HT-29 (cell line): ENCODE data around the gene GAS2L1. TPM values are rescaled to one million over a fixed set of nuclear protein-coding genes. Genes with fewer than 3 reads are reported as not detected.
A peak's percentile ranks its signal among the peaks of the same experiment; 100 is the strongest.

ENCODE experiments used
- DNase-seq: peaks from one replicate; pipeline ENCODE4 v3.0.0-alpha.2; 2015; ENCODE audit warnings: low spot score
- total RNA-seq: library from RNA; depleted of rRNA; stranded (reverse); fragments of >200 nt; shearing (Covaris generic); gene quantifications from 2 replicates; pipeline ENCODE4 v1.2.3, GENCODE V29; 2014

The GAS2L1 gene
- total RNA-seq, 1 experiment from 2014 or later, result 23.7 TPM

DNA sequence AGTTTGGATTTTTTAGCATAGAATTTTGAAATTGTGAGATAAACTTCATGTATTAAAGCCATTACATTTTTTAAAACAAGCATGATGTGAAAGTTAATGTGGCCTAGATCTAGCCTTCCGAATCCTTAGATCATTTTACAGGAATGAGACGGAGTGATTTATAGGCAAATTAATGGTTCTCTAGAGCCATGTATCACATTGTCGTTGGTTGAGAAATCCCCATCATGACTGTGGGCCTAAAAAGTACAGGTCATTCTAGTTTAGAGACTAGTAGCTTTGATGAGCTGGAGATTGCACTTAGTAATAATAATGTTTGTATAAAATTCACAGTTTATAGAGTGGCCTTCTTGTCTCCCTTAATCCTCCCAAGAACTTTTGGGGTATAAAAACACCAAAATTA, 31.3 kb upstream of the GAS2L1 start:
- DNase-seq, result no peak

GRCh38 chr22:29275819-29276565, 30.5 kb upstream of the GAS2L1 start:
- peak; percentile 35 for DNase-seq

- no peak for DNase-seq
Observed at GRCh38 chr22:29277927-29278326, 28.5 kb upstream of the GAS2L1 start.

GRCh38 chr22:29284196-29284595, 22.3 kb upstream of the GAS2L1 start:
- DNase-seq, result no peak

- no peak for DNase-seq
Observed at GRCh38 chr22:29288837-29289236, 17.6 kb upstream of the GAS2L1 start.

GRCh38 chr22:29290061-29290460, 16.4 kb upstream of the GAS2L1 start:
- no peak for DNase-seq

DNA sequence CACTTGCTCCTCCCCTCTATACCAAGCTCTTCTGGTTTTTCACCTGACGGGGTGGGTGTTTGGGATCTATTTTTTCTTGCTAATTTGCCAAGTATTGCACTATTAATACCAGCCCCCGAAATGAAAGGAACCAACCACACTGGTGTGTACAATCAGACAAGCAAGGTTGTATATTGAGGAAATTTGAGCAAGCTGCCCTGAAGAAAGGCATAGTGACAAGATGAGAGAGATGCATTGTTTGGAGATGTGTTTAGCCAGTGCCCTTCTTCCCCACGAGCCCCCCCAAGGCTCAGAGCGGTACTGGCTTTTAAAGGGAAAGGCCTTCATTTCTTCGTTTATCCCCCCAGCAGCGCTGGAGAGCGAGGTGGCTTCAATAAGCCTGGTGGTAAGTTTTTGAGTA, 15.2 kb upstream of the GAS2L1 start:
- DNase-seq, result no peak

GRCh38 chr22:29292379-29292778, 14.1 kb upstream of the GAS2L1 start:
- DNase-seq, result no peak

DNA sequence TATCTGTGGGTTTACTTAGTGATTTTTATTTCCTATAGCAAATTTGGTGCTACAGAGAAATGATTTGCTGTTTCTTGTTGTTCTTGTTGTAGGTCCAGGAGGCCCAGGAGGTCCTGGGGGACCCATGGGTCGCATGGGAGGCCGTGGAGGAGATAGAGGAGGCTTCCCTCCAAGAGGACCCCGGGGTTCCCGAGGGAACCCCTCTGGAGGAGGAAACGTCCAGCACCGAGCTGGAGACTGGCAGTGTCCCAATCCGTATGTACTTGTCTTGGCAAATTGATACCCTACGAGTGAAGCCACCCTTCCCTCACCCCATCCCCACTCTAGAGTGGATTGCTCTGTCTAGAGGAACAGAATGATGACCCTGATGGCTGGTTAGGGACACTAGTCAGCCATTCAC, 7.8 kb upstream of the GAS2L1 start:
- DNase-seq, result no peak

- DNase-seq, result no peak
Observed at GRCh38 chr22:29299136-29299900, 7.1 kb upstream of the GAS2L1 start.

DNA sequence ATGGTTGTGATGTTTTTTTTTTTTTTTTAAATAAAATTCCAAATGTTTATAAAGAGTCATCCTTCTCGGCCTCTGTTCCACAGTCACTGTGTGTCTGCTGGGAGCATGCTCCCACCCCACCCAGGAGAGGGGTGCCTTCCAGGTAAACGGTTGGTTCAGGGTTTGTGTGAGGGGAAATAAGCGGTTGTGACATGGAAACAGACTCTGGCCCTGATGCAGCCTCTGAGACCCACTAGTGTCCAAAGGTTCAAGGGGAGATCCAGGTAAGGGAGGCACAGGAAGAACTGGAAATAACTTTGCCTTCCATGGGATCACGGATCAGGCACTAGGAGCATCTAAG, 6.0 kb upstream of the GAS2L1 start:
- peak; percentile 23 for DNase-seq

- peak; percentile 30 for DNase-seq
Observed at GRCh38 chr22:29300807-29301601, 5.4 kb upstream of the GAS2L1 start.

DNA sequence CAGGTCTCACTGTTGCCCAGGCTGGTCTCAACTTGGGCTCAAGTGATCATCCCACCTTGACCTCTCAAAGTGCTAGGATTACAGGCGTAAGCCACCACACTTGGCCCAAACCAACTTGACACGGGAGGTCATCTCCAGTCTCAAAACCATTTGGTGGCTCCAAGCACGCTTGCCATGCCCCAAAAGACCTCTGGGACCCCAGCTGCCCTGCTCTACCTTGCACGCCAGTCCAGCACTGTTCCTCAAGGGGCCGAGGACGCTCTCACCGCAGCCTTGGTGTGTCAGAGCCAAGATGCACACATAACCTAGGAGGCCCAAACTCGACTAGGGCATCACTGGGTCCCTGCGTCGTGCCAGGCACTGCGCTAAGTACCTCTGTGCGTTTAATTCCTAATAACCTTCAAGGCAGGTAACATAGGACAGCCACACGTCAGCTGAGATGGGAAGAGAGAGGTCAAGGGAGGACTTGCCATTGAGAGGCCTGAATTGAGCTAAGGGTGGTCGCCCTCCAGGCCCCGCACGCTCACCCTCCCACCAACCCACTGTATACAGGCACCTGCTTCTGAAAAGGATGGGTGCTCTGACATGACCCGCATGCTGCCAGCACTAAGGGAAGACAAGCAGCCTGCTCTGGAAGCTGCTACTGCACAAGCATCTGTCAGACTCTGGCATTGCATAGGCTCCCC, 4.6 kb upstream of the GAS2L1 start:
- peak; percentile 25 for DNase-seq

- no peak for DNase-seq
Observed at GRCh38 chr22:29302402-29302680, 4.1 kb upstream of the GAS2L1 start.

- peak; percentile 52 for DNase-seq
Observed at GRCh38 chr22:29302681-29303465, 3.6 kb upstream of the GAS2L1 start.

DNA sequence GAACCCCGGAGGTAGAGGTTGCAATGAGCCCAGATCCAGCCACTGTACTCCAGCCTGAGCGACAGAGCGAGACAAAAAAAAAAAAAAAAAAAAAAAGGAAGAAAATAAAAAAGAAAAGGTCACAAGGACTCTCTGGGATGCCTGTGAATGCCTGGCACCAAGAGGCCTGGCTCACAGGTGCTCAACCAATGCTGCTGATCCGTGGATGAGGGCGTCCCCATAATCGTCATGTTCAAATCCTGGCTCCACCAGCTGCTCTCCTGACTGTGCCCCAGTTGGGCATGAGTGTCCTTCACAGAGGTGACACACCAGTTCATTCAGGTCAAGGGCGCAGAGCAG, 645 bp upstream of the GAS2L1 start:
- no peak for DNase-seq

- peak; percentile 84 for DNase-seq
Observed at GRCh38 chr22:29306835-29307595, 565 bp downstream of the GAS2L1 start.

- no peak for DNase-seq
Observed at GRCh38 chr22:29307596-29308147, 1.2 kb downstream of the GAS2L1 start.

- no peak for DNase-seq
Observed at GRCh38 chr22:29308148-29308790, 1.8 kb downstream of the GAS2L1 start.

GRCh38 chr22:29308791-29309262, 2.4 kb downstream of the GAS2L1 start:
- DNase-seq, result no peak
